ENCODE results near the gene MAP3K3. TPM values are rescaled to one million over a fixed set of nuclear protein-coding genes. Genes with fewer than 3 reads are reported as not detected.

The MAP3K3 gene
- total and polyA plus RNA-seq, 10 of the 15 experiments (the other 5 are each of a cell fraction or from before 2014, with no cell fraction given), result 1.6 to 24.1 (median 15.0) TPM

- Histone ChIP-seq H3K9me3 (replicated peaks; ENCODE audit: control insufficient read depth, insufficient read depth, low read length) (no peaks in the 10 kb centered on the region), H4K20me1 (ENCODE audit: control insufficient read depth, insufficient read depth) (no peaks in the 10 kb centered on the region), H3K27ac (ENCODE audit: control insufficient read depth, insufficient read depth) (no peak overlapping the region), H3K4me1 (ENCODE audit: control insufficient read depth, insufficient read depth, low read length) (no peaks in the 10 kb centered on the region), H3K27me3 (replicated peaks in 1 of 2; ENCODE audit: control insufficient read depth in 2 of 2, insufficient read depth in 2 of 2, low read length in 1 of 2) (no peaks in the 10 kb centered on the region), H3K36me3 (ENCODE audit: control insufficient read depth in 2 of 2, insufficient read depth in 2 of 2, low read length in 1 of 2) (peaks cover 6 to 14% of the 10 kb centered on the region in 2 experiments), H3K79me2 (ENCODE audit: control insufficient read depth, insufficient read depth, low read length) (no peaks in the 10 kb centered on the region; the same call in none of the 2 replicates), H3K4me3 (no peak overlapping the region), H3K9ac (ENCODE audit: control insufficient read depth, insufficient read depth, low read length) (no peak overlapping the region), H3K4me2 (ENCODE audit: control insufficient read depth, insufficient read depth) (no peak overlapping the region), H2AFZ (ENCODE audit: control insufficient read depth, low read depth, low read length) (no peak overlapping the region)
- TF ChIP-seq MEF2A (IDR thresholded peaks at IDR 0.05; ENCODE audit: insufficient read depth, low read depth, low read length) (no peak), ZNF217 (IDR thresholded peaks at IDR 0.05) (no peak), TCF7 (IDR thresholded peaks at IDR 0.05; ENCODE audit: borderline replicate concordance) (no peak)
- 85% methylated on average over 4 of the region's 4 CpGs for WGBS (ENCODE audit: insufficient coverage, insufficient replicate concordance, low lambda C conversion rate, missing lambda C conversion rate)
- ChIA-PET SMC1A (ENCODE audit: uncharacterized antibody, unreplicated experiment) (interaction anchor here (1.1 kb wide), 1 partner anchor 9 kb away, joined by 4 read pairs; no protein-coding TSS in a partner anchor), RAD21 (ENCODE audit: unreplicated experiment) (no interaction called here), POLR2A (interaction anchor here (0.5 to 1.5 kb wide), 4 partner anchors 12 to 49 kb away, joined by 3 to 4 read pairs (median 3); partner anchors contain the start of gene MAP3K3), CTCF (interaction anchor here (1.3 kb wide), 1 partner anchor 12 kb away, joined by 3 read pairs; the partner anchor contains the start of gene MAP3K3)
- intact Hi-C loops (cut with micrococcal nuclease; ENCODE audit: unreplicated experiment), result no loop called here
- no TSS peak for BruUV-seq (replicated peaks)
- in situ Hi-C loops (cut with MboI), result no loop called here
- DNase-seq (ENCODE audit: low read depth, low spot score), result no peak
- ATAC-seq, result no peak
- FAIRE-seq, result no peak
These were observed 11.9 kb downstream of the MAP3K3 start for GRCh38 chr17:63634163-63634562.

- no peaks in the 10 kb centered on the region for H3K27me3 ChIP-seq (replicated peaks in 1 of 2; ENCODE audit: control insufficient read depth in 2 of 2, insufficient read depth in 2 of 2, low read length in 1 of 2)
- BruUV-seq (replicated peaks), result no TSS peak
- no peak overlapping the region for H3K4me2 ChIP-seq (ENCODE audit: control insufficient read depth, insufficient read depth)
- no peak overlapping the region for H3K9ac ChIP-seq (ENCODE audit: control insufficient read depth, insufficient read depth, low read length)
- 100% methylated on average over 1 of the region's 1 CpG for WGBS (ENCODE audit: insufficient coverage, insufficient replicate concordance, low lambda C conversion rate, missing lambda C conversion rate)
- FAIRE-seq, result no peak
- H3K27ac ChIP-seq (ENCODE audit: control insufficient read depth, insufficient read depth), result no peak overlapping the region
- SMC1A ChIA-PET (ENCODE audit: uncharacterized antibody, unreplicated experiment), result interaction anchor here (0.9 to 1.6 kb wide), 4 partner anchors 9 to 42 kb away, joined by 3 to 5 read pairs (median 4); no protein-coding TSS in a partner anchor
- no peaks in the 10 kb centered on the region; the same call in none of the 2 replicates for H3K79me2 ChIP-seq (ENCODE audit: control insufficient read depth, insufficient read depth, low read length)
- in situ Hi-C loops (cut with MboI), result no loop called here
- no peak overlapping the region for H3K4me3 ChIP-seq
- no peak for ATAC-seq
- peaks cover 6 to 14% of the 10 kb centered on the region in 2 experiments for H3K36me3 ChIP-seq (ENCODE audit: control insufficient read depth in 2 of 2, insufficient read depth in 2 of 2, low read length in 1 of 2)
- CTCF ChIA-PET, result interaction anchor here (1.1 kb wide), 1 partner anchor 54 kb away, joined by 3 read pairs; no protein-coding TSS in a partner anchor
- intact Hi-C loops (cut with micrococcal nuclease; ENCODE audit: unreplicated experiment), result no loop called here
- RAD21 ChIA-PET (ENCODE audit: unreplicated experiment), result interaction anchor here (1.0 to 2.1 kb wide), 3 partner anchors 11 to 75 kb away, joined by 3 to 4 read pairs (median 3); no protein-coding TSS in a partner anchor
- no peaks in the 10 kb centered on the region for H4K20me1 ChIP-seq (ENCODE audit: control insufficient read depth, insufficient read depth)
- H3K4me1 ChIP-seq (ENCODE audit: control insufficient read depth, insufficient read depth, low read length), result no peaks in the 10 kb centered on the region
- H3K9me3 ChIP-seq (replicated peaks; ENCODE audit: control insufficient read depth, insufficient read depth, low read length), result no peaks in the 10 kb centered on the region
- no peak for DNase-seq (ENCODE audit: low read depth, low spot score)
- H2AFZ ChIP-seq (ENCODE audit: control insufficient read depth, low read depth, low read length), result no peak overlapping the region
- POLR2A ChIA-PET, result interaction anchor here (1.1 to 1.5 kb wide), 3 partner anchors 15 to 60 kb away, joined by 3 to 6 read pairs (median 3); no protein-coding TSS in a partner anchor
- TF ChIP-seq E4F1 (IDR thresholded peaks at IDR 0.05; ENCODE audit: borderline replicate concordance, partially characterized antibody) (no peak), TARDBP (IDR thresholded peaks at IDR 0.05; ENCODE audit: borderline replicate concordance) (no peak)
- TF ChIP-seq, protein P1, sequence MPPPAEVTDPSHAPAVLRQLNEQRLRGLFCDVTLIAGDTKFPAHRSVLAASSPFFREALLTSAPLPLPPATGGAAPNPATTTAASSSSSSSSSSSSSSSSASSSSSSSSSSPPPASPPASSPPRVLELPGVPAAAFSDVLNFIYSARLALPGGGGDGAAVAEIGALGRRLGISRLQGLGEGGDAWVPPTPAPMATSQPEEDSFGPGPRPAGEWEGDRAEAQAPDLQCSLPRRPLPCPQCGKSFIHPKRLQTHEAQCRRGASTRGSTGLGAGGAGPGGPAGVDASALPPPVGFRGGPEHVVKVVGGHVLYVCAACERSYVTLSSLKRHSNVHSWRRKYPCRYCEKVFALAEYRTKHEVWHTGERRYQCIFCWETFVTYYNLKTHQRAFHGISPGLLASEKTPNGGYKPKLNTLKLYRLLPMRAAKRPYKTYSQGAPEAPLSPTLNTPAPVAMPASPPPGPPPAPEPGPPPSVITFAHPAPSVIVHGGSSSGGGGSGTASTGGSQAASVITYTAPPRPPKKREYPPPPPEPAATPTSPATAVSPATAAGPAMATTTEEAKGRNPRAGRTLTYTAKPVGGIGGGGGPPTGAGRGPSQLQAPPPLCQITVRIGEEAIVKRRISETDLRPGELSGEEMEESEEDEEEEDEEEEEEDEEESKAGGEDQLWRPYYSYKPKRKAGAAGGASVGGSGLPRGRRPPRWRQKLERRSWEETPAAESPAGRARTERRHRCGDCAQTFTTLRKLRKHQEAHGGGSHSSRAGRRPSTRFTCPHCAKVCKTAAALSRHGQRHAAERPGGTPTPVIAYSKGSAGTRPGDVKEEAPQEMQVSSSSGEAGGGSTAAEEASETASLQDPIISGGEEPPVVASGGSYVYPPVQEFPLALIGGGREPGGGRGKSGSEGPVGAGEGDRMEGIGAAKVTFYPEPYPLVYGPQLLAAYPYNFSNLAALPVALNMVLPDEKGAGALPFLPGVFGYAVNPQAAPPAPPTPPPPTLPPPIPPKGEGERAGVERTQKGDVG (CRISPR knock-in tag; IDR thresholded peaks at IDR 0.05), result no peak
These were observed 12.6 kb downstream of the MAP3K3 start for GRCh38 chr17:63634816-63635215.

All from GM12878 (cell line).